ENCODE measurements around the gene HHAT.

DNA sequence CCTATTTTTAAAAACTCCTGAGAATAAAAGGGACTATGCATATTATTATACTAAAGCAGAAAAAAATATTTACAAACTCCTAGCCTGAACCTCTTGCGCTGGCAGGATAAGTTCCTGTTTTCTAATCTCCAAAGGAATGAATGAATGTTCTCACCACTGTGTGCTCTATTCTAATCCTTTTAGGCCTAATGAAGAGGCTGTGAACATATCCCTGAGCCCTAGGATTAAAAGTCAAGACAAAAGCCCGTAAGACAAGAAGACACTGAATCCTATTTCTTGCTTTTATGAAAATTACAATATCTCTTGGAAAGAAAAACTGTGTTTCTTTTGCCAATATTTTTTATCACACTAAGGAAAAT, 317.5 kb downstream of the HHAT start:
- TF ChIP-seq ZNF274 (IDR thresholded peaks at IDR 0.05; ENCODE audit: low read depth, low read length) (no peak), SUZ12 (IDR thresholded peaks at IDR 0.05; ENCODE audit: extremely low read depth, insufficient read depth, insufficient read length) (no peak)
